ENCODE results near the gene GAK. TPM values are rescaled to one million over a fixed set of nuclear protein-coding genes. Genes with fewer than 3 reads are reported as not detected.

Gene GAK
- total RNA-seq, 1 experiment from 2014 or later, result 119 TPM

DNA sequence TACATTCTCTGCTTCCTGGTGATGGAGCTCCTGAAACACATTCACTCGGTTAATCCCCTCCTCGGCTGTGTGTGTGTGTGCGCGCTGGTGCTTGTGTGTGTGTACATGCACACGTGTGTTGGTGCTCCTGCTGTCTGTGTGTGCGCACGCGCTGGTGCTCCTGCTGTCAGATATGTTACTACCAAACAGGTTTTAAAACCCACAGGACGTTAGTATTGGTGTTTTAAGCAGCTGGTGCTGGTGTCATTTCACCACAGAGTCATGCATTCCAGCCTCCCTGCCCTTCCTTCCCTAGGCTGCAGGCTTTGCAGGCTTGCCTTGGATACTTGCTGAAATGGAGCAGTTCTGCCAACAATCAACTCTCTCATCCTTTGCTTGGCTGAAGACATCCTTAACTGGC, 58.1 kb downstream of the GAK start:
- in situ Hi-C loops (cut with HindIII; ENCODE audit: low pct_unique_long_range_greater_than_20kb, low sequenced_read_pairs), result no loop called here
- DNase-seq (ENCODE audit: low read depth, low spot score), result no peak

DNA sequence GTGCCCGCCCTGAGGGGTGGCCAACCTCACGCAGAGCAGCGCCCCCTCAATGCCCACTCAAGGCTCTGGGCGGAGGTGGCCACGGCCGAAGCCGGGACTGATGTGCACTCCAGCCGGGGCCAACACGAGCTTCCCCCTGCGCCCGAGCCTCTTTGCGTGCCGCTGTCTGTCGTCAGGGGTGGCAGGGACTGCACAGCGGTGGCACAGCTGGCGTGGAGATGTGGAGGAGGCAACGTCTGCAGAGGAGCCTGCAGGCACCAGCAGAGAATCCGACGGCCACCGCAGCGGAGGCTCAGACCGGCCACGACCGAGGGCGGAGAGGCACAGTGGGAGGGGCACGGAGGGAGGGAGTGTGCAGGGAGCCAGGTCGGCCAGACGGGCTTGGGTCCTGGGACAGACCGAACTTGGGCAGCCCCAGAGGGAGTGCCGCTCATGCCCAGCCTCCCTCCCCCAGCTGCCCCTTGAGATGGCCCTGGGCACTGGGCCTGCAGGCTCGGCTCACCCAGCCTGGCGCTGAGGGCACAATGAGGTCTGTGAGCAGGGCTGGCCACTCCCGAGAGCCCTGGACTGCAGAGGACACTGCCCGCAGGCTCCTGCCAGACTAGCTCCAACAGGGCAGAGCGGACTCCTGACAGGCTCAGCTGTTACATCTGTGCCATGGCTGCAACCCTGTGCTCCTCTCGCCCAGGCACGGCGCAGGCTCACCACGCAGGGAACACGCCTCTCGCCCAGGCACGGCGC, 59.7 kb downstream of the GAK start:
- in situ Hi-C loops (cut with HindIII; ENCODE audit: low pct_unique_long_range_greater_than_20kb, low sequenced_read_pairs), result no loop called here
- no peak for DNase-seq (ENCODE audit: low read depth, low spot score)

DNA sequence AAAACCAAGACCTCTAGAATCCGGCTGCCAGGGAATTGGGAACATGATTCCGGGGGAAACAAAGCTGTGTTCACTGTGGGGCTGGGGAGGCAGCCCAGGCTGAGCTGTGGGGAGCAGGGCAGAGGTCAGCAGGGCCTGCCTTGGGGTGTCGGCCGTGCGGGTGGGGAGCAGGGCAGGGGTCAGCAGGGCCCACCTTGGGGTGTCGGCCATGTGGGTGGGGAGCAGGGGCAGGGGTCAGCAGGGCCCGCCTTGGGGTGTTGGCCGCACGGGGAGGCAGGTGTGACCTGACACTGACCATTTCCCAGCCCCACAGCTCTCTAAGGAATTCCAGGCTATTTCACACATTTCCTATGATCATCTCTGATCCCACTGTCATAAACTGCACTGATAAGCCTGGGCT, 60.6 kb downstream of the GAK start:
- in situ Hi-C loops (cut with HindIII; ENCODE audit: low pct_unique_long_range_greater_than_20kb, low sequenced_read_pairs), result no loop called here
- no peak for DNase-seq (ENCODE audit: low read depth, low spot score)

DNA sequence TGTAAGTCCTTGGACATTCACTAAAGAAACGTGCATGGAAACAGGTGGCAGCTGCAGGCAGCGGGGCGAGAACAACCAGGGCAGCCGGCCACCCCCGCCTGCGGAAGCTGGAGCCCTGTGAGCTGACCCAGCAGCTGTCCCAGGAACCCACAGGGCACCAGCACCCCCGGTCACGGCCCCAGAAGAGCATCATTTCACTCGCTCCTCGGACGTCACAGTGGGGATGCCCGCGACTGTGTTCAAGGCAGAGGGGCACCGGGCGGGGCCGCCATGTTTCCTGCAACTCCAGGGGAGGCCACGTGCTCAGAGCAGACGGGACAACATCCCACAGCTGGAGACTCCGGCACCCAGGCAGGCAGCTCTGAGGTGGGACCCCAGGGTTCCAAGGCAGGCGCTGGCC, 61.2 kb downstream of the GAK start:
- no peak for DNase-seq (ENCODE audit: low read depth, low spot score)
- in situ Hi-C loops (cut with HindIII; ENCODE audit: low pct_unique_long_range_greater_than_20kb, low sequenced_read_pairs), result no loop called here

DNA sequence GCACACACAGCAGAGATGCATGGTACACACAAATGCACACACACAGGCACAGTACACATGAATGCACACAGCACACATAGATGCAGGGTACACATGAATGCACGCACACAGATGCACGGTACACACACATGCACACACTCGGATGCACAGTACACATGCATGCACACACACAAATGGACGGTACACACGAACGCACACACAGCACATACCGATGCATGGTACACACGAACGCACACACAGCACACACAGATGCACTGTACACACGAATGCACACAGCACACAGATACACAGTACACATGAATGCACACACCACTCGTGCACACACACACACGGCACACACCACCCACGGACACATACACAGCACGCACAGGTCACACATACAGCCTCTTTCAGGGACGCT, 62.3 kb downstream of the GAK start:
- no peak for DNase-seq (ENCODE audit: low read depth, low spot score)
- in situ Hi-C loops (cut with HindIII; ENCODE audit: low pct_unique_long_range_greater_than_20kb, low sequenced_read_pairs), result no loop called here

DNA sequence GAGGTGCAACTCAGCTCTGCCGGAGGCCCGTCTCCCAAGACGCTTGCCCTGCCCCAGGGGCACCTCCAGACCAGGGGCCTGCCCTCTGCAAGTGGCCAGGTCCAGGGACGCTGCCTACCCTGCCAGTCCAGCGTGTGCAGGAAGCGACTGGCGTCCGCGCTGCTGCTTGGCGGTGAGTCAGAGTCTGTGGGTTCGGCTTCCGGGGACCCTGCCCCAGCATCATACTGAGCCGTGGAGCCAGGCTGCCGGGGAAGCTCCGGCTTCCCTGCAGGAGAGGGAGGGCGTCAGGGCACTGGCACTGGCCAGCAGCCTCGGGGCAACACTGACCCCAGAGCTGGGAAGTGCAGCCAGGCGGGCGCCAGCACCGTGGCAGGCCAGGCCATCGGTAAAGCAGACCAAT, 63.7 kb downstream of the GAK start:
- in situ Hi-C loops (cut with HindIII; ENCODE audit: low pct_unique_long_range_greater_than_20kb, low sequenced_read_pairs), result no loop called here
- no peak for DNase-seq (ENCODE audit: low read depth, low spot score)

DNA sequence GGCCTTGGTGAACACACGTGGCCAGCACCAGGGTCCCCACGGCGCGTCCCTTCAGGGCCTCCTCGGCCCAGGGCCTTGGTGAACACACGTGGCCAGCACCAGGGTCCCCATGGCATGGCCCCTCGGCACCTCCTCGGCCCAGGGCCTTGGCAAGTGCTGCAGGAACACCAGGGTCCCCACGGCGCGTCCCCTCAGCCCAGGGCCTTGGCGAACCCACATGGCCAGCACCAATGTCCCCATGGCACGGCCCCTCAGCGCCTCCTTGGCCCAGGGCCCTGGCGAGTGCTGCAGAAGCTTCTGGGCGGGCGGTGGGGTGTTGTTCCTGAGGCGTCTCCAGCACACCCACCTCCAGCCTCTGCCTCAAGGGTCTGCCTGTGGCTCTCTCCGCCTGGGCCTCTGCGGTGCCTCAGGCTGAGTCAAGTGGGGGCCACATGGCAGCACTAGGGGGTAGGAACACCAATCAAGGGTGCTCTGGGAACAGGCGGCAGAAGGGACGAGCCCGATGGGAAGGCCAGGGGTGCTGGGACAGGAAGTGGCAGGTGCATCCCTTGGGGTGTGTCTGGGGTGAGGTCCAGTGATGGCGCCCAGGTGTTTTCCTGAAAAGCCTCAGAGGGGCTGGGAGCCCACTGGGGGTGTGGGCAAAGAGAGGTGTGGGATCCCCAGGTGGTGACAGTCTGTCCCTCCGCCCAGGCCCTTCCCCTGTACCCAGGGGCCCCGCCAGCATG, 64.4 kb downstream of the GAK start:
- in situ Hi-C loops (cut with HindIII; ENCODE audit: low pct_unique_long_range_greater_than_20kb, low sequenced_read_pairs), result no loop called here
- DNase-seq (ENCODE audit: low read depth, low spot score), result no peak

DNA sequence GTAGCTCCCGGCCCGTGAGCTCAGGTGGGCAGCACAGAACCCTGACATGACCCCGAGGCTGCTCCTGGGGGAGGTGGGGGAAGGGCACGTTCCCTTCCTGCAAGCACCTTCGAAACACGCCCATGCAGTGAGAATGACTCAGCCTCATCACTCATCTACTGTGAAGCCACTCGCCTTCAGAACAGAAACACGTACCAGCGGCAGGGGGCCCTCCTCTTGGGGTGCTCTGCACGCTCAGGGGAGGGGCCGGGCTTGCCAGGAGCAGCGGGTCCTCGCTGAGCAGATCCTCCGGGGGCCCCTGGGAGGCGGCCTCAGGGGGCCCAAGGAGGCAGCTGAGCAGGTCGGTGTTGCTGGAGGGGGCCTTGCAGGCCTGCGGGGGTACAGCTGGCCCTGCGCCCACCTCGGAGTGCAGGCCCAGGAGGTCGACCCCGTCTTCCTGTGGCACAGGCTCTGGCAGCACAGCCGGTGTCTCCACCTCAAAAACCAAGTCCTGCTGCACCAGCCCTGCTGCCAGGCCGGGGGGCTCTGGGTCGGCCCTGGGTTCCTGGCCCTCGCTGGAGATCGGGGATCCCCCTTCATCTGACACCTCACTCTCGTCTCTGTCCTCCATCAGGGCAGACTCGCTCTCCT, 65.2 kb downstream of the GAK start:
- in situ Hi-C loops (cut with HindIII; ENCODE audit: low pct_unique_long_range_greater_than_20kb, low sequenced_read_pairs), result no loop called here
- DNase-seq (ENCODE audit: low read depth, low spot score), result no peak

DNA sequence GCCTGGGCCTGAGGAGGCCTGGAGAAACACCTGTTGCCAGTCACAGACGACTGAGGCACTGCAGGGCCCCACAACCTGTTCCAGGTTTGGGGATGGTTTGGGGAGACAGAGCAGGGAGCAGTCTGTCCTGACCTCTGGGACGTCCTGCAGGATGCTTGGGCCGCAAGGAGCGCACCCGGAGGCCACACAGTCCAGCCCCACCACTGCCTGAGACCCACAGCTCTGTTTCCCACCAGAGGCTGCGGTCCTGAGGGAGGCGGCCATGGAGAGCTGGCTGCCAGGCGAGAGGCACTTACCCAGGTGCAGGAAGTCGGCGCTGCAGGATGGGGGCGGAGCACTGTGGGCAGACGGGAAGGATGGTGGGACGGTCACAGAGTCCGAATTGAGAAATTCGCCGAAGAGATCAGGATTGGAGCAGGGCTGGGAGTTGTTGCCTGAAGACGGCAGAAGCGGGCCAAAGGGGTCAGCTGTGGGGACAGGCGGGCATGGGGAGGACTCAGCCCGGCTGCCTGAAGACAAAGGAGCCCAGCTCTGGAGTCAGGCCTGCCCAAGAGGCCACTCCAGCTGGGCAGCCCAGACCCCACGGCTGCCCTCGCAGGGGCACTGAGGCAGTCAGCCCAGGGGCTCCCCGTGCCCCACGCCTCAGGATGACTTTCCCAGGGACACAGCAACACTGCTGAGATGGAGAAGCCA, 65.9 kb downstream of the GAK start:
- in situ Hi-C loops (cut with HindIII; ENCODE audit: low pct_unique_long_range_greater_than_20kb, low sequenced_read_pairs), result no loop called here
- no peak for DNase-seq (ENCODE audit: low read depth, low spot score)

DNA sequence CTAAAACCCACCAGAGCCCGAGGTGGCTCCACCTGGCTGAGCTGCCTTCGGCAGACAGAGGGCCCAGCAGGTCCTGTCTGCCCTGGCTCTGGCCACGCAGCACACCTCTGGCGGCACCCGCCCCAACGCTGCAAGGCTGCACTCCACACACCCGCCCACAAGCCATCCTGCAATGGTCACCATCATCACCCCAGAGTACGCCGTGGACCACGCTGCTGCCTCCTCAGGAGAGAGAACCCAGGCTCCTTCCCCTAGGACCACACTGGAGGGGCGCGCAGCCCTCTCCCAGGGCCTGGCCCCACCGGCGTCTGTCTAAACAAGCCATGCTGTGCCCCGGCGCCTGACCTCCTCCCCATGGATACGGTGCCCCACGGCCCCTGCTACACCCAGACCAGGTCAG, 66.5 kb downstream of the GAK start:
- no peak for DNase-seq (ENCODE audit: low read depth, low spot score)
- in situ Hi-C loops (cut with HindIII; ENCODE audit: low pct_unique_long_range_greater_than_20kb, low sequenced_read_pairs), result no loop called here

DNA sequence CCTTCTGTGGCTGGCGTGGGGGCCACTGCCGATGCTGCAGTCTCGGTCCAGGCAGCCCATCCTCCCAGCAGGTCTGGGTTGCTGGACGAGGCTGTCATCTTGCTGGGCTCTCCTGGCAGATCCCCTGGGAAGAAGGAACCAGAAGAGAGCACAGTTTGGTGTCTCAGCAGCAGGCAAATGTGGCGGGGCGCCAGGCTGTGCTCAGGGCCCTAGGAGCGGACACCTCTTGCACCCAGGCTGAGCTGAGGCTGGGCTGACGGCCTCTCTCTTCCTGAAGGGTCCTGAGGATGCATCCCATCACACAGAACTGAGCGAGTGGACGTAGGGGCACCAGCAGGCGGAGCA, 67.0 kb downstream of the GAK start:
- in situ Hi-C loops (cut with HindIII; ENCODE audit: low pct_unique_long_range_greater_than_20kb, low sequenced_read_pairs), result no loop called here
- DNase-seq (ENCODE audit: low read depth, low spot score), result no peak

DNA sequence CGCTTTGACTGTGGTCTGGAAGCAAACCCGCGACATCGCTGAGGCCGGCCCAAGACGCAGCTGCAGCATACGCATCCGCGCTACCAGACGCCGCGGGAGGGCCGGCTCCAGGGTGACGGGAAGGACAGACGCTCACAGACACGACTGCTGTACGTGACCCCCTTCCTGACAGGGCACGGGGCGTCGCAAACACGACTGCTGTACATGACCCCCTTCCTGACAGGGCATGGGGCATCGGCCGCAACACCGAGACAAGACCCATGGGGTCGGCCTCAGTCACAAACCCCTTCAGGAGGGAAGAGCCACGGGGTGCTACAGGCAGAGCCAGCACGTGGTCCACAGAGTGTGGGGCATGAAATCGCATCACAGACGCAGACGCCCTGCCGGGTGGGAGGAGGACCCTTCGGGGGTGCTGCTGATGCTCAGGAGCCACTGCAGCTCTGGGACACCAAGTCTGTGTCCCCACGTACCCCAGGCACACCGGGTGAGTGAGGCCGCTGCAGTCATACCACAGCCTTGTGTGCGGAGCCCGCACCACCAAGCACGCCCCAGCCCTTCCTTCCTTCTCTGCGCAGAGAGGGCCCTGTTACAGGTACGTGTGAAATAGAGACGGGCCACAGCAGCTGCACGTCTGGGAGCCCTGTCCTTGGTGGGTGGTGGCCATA, 67.5 kb downstream of the GAK start:
- in situ Hi-C loops (cut with HindIII; ENCODE audit: low pct_unique_long_range_greater_than_20kb, low sequenced_read_pairs), result no loop called here
- DNase-seq (ENCODE audit: low read depth, low spot score), result no peak

DNA sequence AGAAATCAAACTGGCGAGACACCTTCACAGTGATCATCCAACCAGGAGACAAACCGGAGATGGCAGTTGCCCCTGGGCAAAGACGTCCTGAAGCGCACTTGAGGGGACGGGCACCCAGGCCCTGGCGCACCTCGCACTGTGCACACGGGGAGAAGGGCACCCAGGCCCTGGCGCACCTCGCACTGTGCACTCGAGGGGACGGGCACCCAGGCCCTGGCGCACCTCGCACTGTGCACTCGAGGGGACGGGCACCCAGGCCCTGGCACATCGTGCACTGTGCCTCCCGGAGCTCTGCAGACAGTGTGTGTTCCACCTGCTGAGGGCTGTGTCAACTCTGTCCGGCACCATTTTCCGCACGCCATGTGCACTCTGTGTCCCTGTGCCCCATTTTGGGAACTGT, 71.6 kb downstream of the GAK start:
- no peak for DNase-seq (ENCODE audit: low read depth, low spot score)
- in situ Hi-C loops (cut with HindIII; ENCODE audit: low pct_unique_long_range_greater_than_20kb, low sequenced_read_pairs), result no loop called here

DNA sequence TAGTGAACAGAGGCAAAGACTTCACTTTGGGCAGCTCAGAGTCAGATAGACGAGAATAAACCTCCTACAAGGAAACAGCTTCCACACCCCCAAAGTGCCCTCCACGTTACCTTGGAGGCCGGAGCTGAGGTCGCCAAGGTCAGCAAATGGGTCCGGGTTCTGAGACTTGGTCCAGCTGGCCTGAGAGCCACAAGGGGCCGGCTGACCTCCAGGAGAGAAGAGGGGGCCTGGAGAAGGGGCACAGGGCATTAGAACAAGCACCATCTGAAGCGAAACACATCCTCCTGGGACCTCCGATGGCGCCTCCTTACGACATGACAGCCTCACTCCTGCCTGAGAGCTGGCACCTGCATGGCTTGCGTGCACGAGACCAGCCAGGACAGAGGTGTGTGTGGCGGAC, 72.6 kb downstream of the GAK start:
- no peak for DNase-seq (ENCODE audit: low read depth, low spot score)
- in situ Hi-C loops (cut with HindIII; ENCODE audit: low pct_unique_long_range_greater_than_20kb, low sequenced_read_pairs), result no loop called here

DNA sequence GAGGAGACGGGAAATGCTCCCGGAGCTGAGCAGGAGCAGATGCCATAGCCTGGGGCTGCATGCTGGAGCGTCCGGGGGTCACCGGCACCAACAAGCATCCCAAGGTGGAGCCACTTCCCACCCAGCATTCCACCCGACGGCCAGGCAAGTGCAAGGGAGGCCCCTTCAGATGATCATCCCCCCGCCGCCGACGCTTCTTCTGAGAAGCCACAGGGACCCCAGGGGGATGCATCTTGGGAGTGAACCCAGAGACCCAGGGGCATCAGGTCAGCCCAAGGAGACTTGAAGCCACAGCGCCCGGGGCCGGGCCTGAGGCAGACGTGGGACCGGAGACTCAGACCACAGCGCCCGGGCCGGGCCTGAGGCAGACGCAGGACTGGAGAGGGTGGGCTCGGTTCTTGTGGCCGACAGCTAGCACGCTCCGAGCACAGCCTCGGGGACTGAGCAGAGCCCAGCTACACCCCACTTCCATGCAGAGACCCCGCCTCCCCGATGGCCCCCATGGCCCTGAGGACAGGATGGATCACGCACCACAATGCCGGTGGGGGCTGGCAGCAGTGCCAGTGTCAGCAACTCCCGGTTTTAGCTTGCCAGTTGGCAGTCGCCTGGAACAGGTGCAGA, 73.2 kb downstream of the GAK start:
- DNase-seq (ENCODE audit: low read depth, low spot score), result no peak
- in situ Hi-C loops (cut with HindIII; ENCODE audit: low pct_unique_long_range_greater_than_20kb, low sequenced_read_pairs), result no loop called here

DNA sequence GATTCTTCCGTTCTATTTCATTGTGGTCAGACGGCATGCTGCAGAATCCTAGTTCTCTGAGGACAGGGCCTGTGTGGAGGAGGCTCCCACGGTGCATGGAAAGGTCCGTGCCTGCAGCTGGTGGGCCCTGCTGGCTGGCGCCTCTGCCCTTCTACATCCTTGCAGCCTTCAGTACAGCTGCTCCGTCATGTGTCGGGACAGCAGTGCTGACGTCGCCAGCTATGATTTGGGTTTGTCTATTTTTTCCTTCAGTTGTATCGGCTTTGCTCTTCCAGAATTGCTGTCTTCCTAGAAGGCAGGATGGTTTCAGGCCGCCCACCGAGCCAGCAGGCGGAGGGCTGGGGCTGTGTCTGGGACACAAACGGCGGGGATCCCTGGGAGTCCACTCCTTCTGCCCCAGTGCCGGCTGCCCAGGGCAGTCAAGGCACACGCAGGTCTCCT, 74.1 kb downstream of the GAK start:
- in situ Hi-C loops (cut with HindIII; ENCODE audit: low pct_unique_long_range_greater_than_20kb, low sequenced_read_pairs), result no loop called here
- no peak for DNase-seq (ENCODE audit: low read depth, low spot score)

DNA sequence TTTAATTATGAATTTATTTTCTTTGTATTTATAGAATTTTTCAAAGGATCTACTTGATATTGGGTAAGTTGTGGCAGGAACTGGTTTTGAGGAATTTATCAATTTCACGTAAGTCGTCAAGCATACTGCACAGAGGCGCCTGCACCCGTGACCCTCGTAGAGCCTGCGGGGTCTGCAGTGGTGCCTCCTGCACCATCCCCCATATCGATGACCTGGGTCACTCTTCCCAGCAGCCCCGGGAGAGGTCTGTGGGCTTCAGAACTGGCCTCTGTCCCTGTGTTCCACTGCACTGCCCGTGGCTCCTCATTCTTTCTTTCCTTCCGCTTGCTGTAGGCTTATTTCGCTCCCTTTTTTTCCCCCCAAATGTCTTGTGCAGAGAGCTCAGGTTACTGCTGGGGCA, 74.7 kb downstream of the GAK start:
- DNase-seq (ENCODE audit: low read depth, low spot score), result no peak
- in situ Hi-C loops (cut with HindIII; ENCODE audit: low pct_unique_long_range_greater_than_20kb, low sequenced_read_pairs), result no loop called here
